Measurements from ENCODE around the gene TSFM. TPM values are rescaled to one million over a fixed set of nuclear protein-coding genes. Genes with fewer than 3 reads are reported as not detected.

The TSFM gene
- total RNA-seq, 4 donors from 2014 or later, result 1.4 to 23.2 (median 18.9) TPM

- no peak for DNase-seq
- no peak overlapping the region for H3K4me3 ChIP-seq
- TF ChIP-seq, protein P1, sequence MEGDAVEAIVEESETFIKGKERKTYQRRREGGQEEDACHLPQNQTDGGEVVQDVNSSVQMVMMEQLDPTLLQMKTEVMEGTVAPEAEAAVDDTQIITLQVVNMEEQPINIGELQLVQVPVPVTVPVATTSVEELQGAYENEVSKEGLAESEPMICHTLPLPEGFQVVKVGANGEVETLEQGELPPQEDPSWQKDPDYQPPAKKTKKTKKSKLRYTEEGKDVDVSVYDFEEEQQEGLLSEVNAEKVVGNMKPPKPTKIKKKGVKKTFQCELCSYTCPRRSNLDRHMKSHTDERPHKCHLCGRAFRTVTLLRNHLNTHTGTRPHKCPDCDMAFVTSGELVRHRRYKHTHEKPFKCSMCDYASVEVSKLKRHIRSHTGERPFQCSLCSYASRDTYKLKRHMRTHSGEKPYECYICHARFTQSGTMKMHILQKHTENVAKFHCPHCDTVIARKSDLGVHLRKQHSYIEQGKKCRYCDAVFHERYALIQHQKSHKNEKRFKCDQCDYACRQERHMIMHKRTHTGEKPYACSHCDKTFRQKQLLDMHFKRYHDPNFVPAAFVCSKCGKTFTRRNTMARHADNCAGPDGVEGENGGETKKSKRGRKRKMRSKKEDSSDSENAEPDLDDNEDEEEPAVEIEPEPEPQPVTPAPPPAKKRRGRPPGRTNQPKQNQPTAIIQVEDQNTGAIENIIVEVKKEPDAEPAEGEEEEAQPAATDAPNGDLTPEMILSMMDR (IDR thresholded peaks at IDR 0.05), result no peak
- TF ChIP-seq POLR2AphosphoS5 (IDR thresholded peaks at IDR 0.05) (no peak), EP300 (IDR thresholded peaks at IDR 0.05; ENCODE audit: low read depth) (no peak), POLR2A (IDR thresholded peaks at IDR 0.05) (no peak)
- 88 to 92% methylated on average over 2 of the region's 2 CpGs for WGBS, 2 donors (ENCODE audit: low coverage in 1 of 2)
- H3K4me1 ChIP-seq, result peaks cover 9 to 31% (median 30%) of the 10 kb centered on the region in 4 donors
- H3K36me3 ChIP-seq, result peaks cover 0 to 5% (median 0%) of the 10 kb centered on the region in 4 donors
- in situ Hi-C loops (cut with MboI; ENCODE audit: low pct_ligation_motif_present in 1 of 4, low pct_unique_long_range_greater_than_20kb in 1 of 4, low sequenced_read_pairs in 3 of 4) (no loop called here), intact Hi-C loops (cut with DNase I; ENCODE audit: low total_unique reads) (no loop called here)
- H3K9me3 ChIP-seq, result no peaks in the 10 kb centered on the region
- H3K27me3 ChIP-seq, result peaks cover 42% of the 10 kb centered on the region
- H3K27ac ChIP-seq, result no peak overlapping the region
Measured at GRCh38 chr12:57762463-57762862, 20.1 kb upstream of the TSFM start.

- TF ChIP-seq EP300 (IDR thresholded peaks at IDR 0.05; ENCODE audit: low read depth), result no peak
- TF ChIP-seq POLR2A (IDR thresholded peaks at IDR 0.05), result no peak
- TF ChIP-seq POLR2AphosphoS5 (IDR thresholded peaks at IDR 0.05), result no peak
- TF ChIP-seq, protein P1 (IDR thresholded peaks at IDR 0.05), result no peak
- in situ Hi-C loops (cut with MboI; ENCODE audit: low pct_ligation_motif_present in 1 of 4, low pct_unique_long_range_greater_than_20kb in 1 of 4, low sequenced_read_pairs in 3 of 4), result no loop called here
- no peak for DNase-seq
- intact Hi-C loops (cut with DNase I; ENCODE audit: low total_unique reads), result no loop called here
- H3K4me1 ChIP-seq, result peaks cover 9 to 31% (median 30%) of the 10 kb centered on the region in 4 donors
- 83 to 93% methylated on average over 3 to 6 of the region's 6 CpGs for WGBS, 2 donors (ENCODE audit: low coverage in 1 of 2)
- H3K4me3 ChIP-seq, result no peak overlapping the region
- peaks cover 43% of the 10 kb centered on the region for H3K27me3 ChIP-seq
- no peaks in the 10 kb centered on the region for H3K9me3 ChIP-seq
- H3K27ac ChIP-seq, result no peak overlapping the region
- no peaks in the 10 kb centered on the region for H3K36me3 ChIP-seq
Measured at GRCh38 chr12:57763881-57764661, 18.5 kb upstream of the TSFM start.

DNA sequence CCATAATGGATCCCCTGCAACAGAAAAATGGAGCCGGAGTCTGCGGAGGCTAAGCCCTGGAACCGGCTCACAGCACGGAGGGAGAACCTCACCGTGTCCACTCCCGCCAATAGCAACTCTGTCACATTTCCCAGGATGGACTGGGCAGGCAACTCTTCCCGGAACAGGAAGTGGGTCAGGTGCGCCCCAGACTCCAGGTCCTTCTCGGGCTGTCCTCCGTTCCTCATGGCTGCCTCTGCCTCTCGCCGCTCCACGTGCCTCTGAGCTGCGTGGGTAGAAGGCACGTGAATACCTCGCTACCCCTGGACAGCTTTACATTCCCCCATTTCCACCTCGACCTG is 18.0 kb upstream of the TSFM start:
- in situ Hi-C loops (cut with MboI; ENCODE audit: low pct_ligation_motif_present in 1 of 4, low pct_unique_long_range_greater_than_20kb in 1 of 4, low sequenced_read_pairs in 3 of 4) (no loop called here), intact Hi-C loops (cut with DNase I; ENCODE audit: low total_unique reads) (no loop called here)
- Histone ChIP-seq H3K27ac (no peak overlapping the region), H3K4me1 (peaks cover 9 to 31% (median 30%) of the 10 kb centered on the region in 4 donors), H3K27me3 (peaks cover 43% of the 10 kb centered on the region), H3K9me3 (no peaks in the 10 kb centered on the region), H3K36me3 (no peaks in the 10 kb centered on the region), H3K4me3 (peak overlapping the region in 3 of 4 donors; percentile 26 to 54 (median 41))
- no peak for DNase-seq
- 16% methylated on average over 17 of the region's 17 CpGs; no CpG with 5 or more reads in 1 of the 2 donors for WGBS, 2 donors (ENCODE audit: low coverage in 1 of 2)
- TF ChIP-seq POLR2AphosphoS5 (IDR thresholded peaks at IDR 0.05) (no peak), EP300 (IDR thresholded peaks at IDR 0.05; ENCODE audit: low read depth) (no peak), POLR2A (IDR thresholded peaks at IDR 0.05) (no peak)
- TF ChIP-seq, protein P1 (IDR thresholded peaks at IDR 0.05), result no peak

DNA sequence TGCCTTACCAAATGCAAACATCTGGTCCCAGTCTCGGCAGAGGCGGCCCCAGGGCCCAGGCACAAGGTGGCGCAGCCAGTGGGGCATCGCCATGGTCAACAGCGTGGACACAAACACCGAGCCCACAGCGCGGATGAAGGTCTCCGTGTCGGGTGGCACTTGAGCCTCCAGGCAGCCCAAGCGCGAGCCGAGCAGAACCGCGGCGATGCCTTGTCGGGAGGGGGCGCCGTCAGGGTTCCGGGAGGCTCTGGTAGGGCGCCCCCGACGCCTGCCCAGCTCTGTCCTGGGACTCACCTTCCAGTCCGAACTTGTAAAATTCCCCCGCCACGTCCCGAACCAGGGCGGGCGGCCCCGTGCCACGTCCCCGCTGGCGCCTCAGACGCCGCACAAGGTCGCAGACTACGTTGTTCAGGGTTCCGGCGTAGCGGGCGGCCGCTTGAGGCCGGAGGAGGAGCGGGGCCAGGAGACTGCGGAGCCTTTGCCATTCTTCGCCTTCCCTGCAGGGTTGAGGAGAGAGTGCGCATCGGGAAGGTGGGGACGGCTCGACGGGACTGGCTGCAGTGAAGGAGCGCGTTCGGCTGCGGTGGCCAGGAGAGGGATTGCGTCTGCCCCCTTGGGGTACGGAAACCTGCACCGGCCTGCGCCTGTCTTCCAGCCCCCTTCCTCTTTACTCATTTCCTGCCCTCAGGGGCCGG is 17.4 kb upstream of the TSFM start:
- intact Hi-C loops (cut with DNase I; ENCODE audit: low total_unique reads), result no loop called here
- no peaks in the 10 kb centered on the region for H3K36me3 ChIP-seq
- 1% methylated on average over 46 of the region's 60 CpGs; no CpG with 5 or more reads in 1 of the 2 donors for WGBS, 2 donors (ENCODE audit: low coverage in 1 of 2)

More for the DNA sequence above, 17.4 kb upstream of the TSFM start:
- in situ Hi-C loops (cut with MboI; ENCODE audit: low pct_ligation_motif_present in 1 of 4, low pct_unique_long_range_greater_than_20kb in 1 of 4, low sequenced_read_pairs in 3 of 4), result no loop called here
- DNase-seq, result peak; percentile 64
- TF ChIP-seq, protein P1 (IDR thresholded peaks at IDR 0.05), result peak; percentile 6 to 26 (median 16)
- no peak for TF ChIP-seq POLR2AphosphoS5 (IDR thresholded peaks at IDR 0.05)
- H3K27ac ChIP-seq, result peak overlapping the region in 1 of 4 donors; percentile 3
- peaks cover 9 to 31% (median 30%) of the 10 kb centered on the region in 4 donors for H3K4me1 ChIP-seq
- peak overlapping the region in 3 of 4 donors; percentile 26 to 54 (median 41) for H3K4me3 ChIP-seq
- peaks cover 43% of the 10 kb centered on the region for H3K27me3 ChIP-seq
- no peaks in the 10 kb centered on the region for H3K9me3 ChIP-seq
